Body of pancreas (tissue), 4 donors: ENCODE results near the gene NCOA1.

Experiments used
- CTCF ChIP-seq, 7 experiments: fragments of 450-650 bp in 4 of 7; fragments of 200-600 bp in 3 of 7; sonication (generic) in 3 of 7; IDR thresholded peaks; one replicate each; pipeline ENCODE4 v1.5.1; 2016 to 2019; ENCODE audit warnings: antibody characterized with exemption in 7 of 7
- POLR2A ChIP-seq, 3 donors: fragments of 450-650 bp; IDR thresholded peaks; one replicate each; pipeline ENCODE4 v1.6.1; 2016; ENCODE audit warnings: antibody characterized with exemption in 3 of 3, mild to moderate bottlenecking in 2 of 3

- no peak for TF ChIP-seq CTCF (IDR thresholded peaks at IDR 0.05)
- no peak for TF ChIP-seq POLR2A (IDR thresholded peaks at IDR 0.05)
These were observed 264.1 kb downstream of the NCOA1 start for GRCh38 chr2:24754985-24755705.
